C4-2B (cell line): ENCODE data around the gene COG5.

ENCODE experiments used
- H3K27ac ChIP-seq: fragments of 450-650 bp; 2 replicates; pipeline ENCODE4 v1.5.1; 2017
- CTCF ChIP-seq: fragments of 450-650 bp; conservative IDR thresholded peaks from 2 replicates; pipeline ENCODE4 v1.5.1; 2017; ENCODE audit warnings: mild to moderate bottlenecking
- ZFX ChIP-seq: fragments of 450-650 bp; IDR thresholded peaks from 2 replicates; pipeline ENCODE4 v1.6.1; 2017

COG5 gene

GRCh38 chr7:107563775-107564552 is at the start of gene COG5, which contains the start of gene DUS4L:
Gene COG5 (minus strand): TSS chr7:107563920. CDS start chr7:107563896, 24 bp downstream.
Gene DUS4L (plus strand): TSS chr7:107563971. CDS start chr7:107567071, 3,100 bp downstream.
- peak; percentile 80 for TF ChIP-seq ZFX
- no peak for TF ChIP-seq CTCF
- H3K27ac ChIP-seq, result peak within 1 kb of the TSS; percentile 98

GRCh38 chr7:107613439-107613838 is 49.7 kb upstream of the COG5 start:
- H3K27ac ChIP-seq, result peak overlapping the region; percentile 75; the same call in 1 of the 2 replicates

GRCh38 chr7:107610323-107610722 is 46.6 kb upstream of the COG5 start:
- no peak for TF ChIP-seq ZFX
- TF ChIP-seq CTCF, result no peak
- H3K27ac ChIP-seq, result no peak overlapping the region

More at GRCh38 chr7:107613439-107613838, 49.7 kb upstream of the COG5 start:
- no peak for TF ChIP-seq CTCF
- TF ChIP-seq ZFX, result no peak

GRCh38 chr7:107609811-107610261 is 46.1 kb upstream of the COG5 start:
- TF ChIP-seq CTCF, result no peak
- TF ChIP-seq ZFX, result no peak
- no peak overlapping the region for H3K27ac ChIP-seq

- no peak overlapping the region for H3K27ac ChIP-seq
- TF ChIP-seq ZFX (no peak), CTCF (no peak)
These were observed 42.6 kb upstream of the COG5 start for GRCh38 chr7:107606303-107606702.

- no peak overlapping the region for H3K27ac ChIP-seq
- TF ChIP-seq CTCF, result no peak
- no peak for TF ChIP-seq ZFX
These were observed 41.6 kb upstream of the COG5 start for GRCh38 chr7:107605218-107605815.

- TF ChIP-seq CTCF, result no peak
- no peak for TF ChIP-seq ZFX
- H3K27ac ChIP-seq, result no peak overlapping the region
These were observed 37.1 kb upstream of the COG5 start for GRCh38 chr7:107600816-107601215.
